ENCODE results near the gene PXMP2. TPM values are rescaled to one million over a fixed set of nuclear protein-coding genes. Genes with fewer than 3 reads are reported as not detected.

The PXMP2 gene
- total RNA-seq, 2 experiments from 2014 or later: 58.1 to 103 TPM

- peaks cover 44% of the 10 kb centered on the region for H3K36me3 ChIP-seq (ENCODE audit: insufficient read depth, low read length)
- H3K4me3 ChIP-seq (ENCODE audit: low read depth, low read length, poor library complexity, severe bottlenecking): peak within 1 kb of the TSS; percentile 100
- H3K9me3 ChIP-seq (ENCODE audit: low read length): no peaks in the 10 kb centered on the region
- intact Hi-C loops (cut with micrococcal nuclease; ENCODE audit: unreplicated experiment): loop anchor here (2.0 kb wide), 2 partner anchors 24 to 60 kb away; partner anchors contain the start of genes POLE and PXMP2
- H2AFZ ChIP-seq (ENCODE audit: low read length): peak within 1 kb of the TSS; percentile 59
- H3K4me2 ChIP-seq (ENCODE audit: low read length): peak within 1 kb of the TSS; percentile 98
- ChIA-PET CTCF (ENCODE audit: unreplicated experiment) (no interaction called here), POLR2A (interaction anchor here (0.6 to 1.5 kb wide), 4 partner anchors 9 to 112 kb away, joined by 3 to 5 read pairs (median 4); no protein-coding TSS in a partner anchor)
- peaks cover 9% of the 10 kb centered on the region; the same call in 1 of the 2 replicates for H4K20me1 ChIP-seq (ENCODE audit: insufficient read depth, low read length)
- no peaks in the 10 kb centered on the region for H3K9me2 ChIP-seq (ENCODE audit: insufficient read depth, low read length)
- peaks cover 53% of the 10 kb centered on the region for H3K79me2 ChIP-seq (ENCODE audit: insufficient read depth, low read depth, low read length)
- H3K4me1 ChIP-seq (ENCODE audit: insufficient read depth, low read length, poor library complexity, severe bottlenecking): peaks cover 11% of the 10 kb centered on the region
- BruUV-seq (replicated peaks): no TSS peak
- peak within 1 kb of the TSS; percentile 73 for H3K27ac ChIP-seq (ENCODE audit: low read depth, low read length, poor library complexity, severe bottlenecking)
- TF ChIP-seq EZH2phosphoT487 (IDR thresholded peaks at IDR 0.05; ENCODE audit: borderline replicate concordance, low read depth, low read length): no peak
- TF ChIP-seq CTCF (conservative IDR thresholded peaks at IDR 0.05; ENCODE audit: low read length): no peak
- DNase-seq (ENCODE audit: low spot score): peak; percentile 94
Measured at GRCh38 chr12:132710405-132711079, 23.2 kb downstream of the PXMP2 start, which contains the start of gene PGAM5. Gene PGAM5 (plus strand): TSS chr12:132710842. CDS start chr12:132710877, 35 bp downstream.

GRCh38 chr12:132711080-132711843, 23.9 kb downstream of the PXMP2 start:
- Histone ChIP-seq H3K4me2 (ENCODE audit: low read length) (peak overlapping the region; percentile 98), H3K4me3 (ENCODE audit: low read depth, low read length, poor library complexity, severe bottlenecking) (peak overlapping the region; percentile 100), H3K27ac (ENCODE audit: low read depth, low read length, poor library complexity, severe bottlenecking) (peak overlapping the region; percentile 62), H3K36me3 (ENCODE audit: insufficient read depth, low read length) (peaks cover 46% of the 10 kb centered on the region), H3K9me2 (ENCODE audit: insufficient read depth, low read length) (no peaks in the 10 kb centered on the region), H3K79me2 (ENCODE audit: insufficient read depth, low read depth, low read length) (peaks cover 53% of the 10 kb centered on the region), H2AFZ (ENCODE audit: low read length) (no peak overlapping the region), H3K4me1 (ENCODE audit: insufficient read depth, low read length, poor library complexity, severe bottlenecking) (peaks cover 11% of the 10 kb centered on the region), H3K9me3 (ENCODE audit: low read length) (no peaks in the 10 kb centered on the region), H4K20me1 (ENCODE audit: insufficient read depth, low read length) (peaks cover 9% of the 10 kb centered on the region; the same call in 1 of the 2 replicates)
- intact Hi-C loops (cut with micrococcal nuclease; ENCODE audit: unreplicated experiment): loop anchor here (2.0 kb wide), 2 partner anchors 24 to 60 kb away; partner anchors contain the start of genes POLE and PXMP2
- DNase-seq (ENCODE audit: low spot score): peak; percentile 49
- CTCF ChIA-PET (ENCODE audit: unreplicated experiment): no interaction called here
- BruUV-seq (replicated peaks): no TSS peak
- POLR2A ChIA-PET: no interaction called here
- no peak for TF ChIP-seq CTCF (conservative IDR thresholded peaks at IDR 0.05; ENCODE audit: low read length)
- TF ChIP-seq EZH2phosphoT487 (IDR thresholded peaks at IDR 0.05; ENCODE audit: borderline replicate concordance, low read depth, low read length): no peak
